ENCODE data around the gene GEMIN5.

Gene GEMIN5

GRCh38 chr5:154967421-154968024, 29.5 kb upstream of the GEMIN5 start:
- no peak overlapping the region for H3K9ac ChIP-seq (ENCODE audit: low read length in 5 of 5)
- H3K27me3 ChIP-seq (ENCODE audit: control insufficient read depth in 5 of 5, insufficient read depth in 4 of 5, low read length in 5 of 5): no peaks in the 10 kb centered on the region
- H3K4me3 ChIP-seq (ENCODE audit: low read depth in 1 of 5, low read length in 5 of 5): peak overlapping the region in 1 of 5 donors; percentile 19
- H3K9me3 ChIP-seq (ENCODE audit: control insufficient read depth in 5 of 5, low read length in 5 of 5): no peaks in the 10 kb centered on the region
- H3K27ac ChIP-seq (ENCODE audit: low read depth, low read length): peak overlapping the region; percentile 56
- H3K36me3 ChIP-seq (ENCODE audit: control insufficient read depth in 5 of 5, insufficient read depth in 5 of 5, low read length in 5 of 5): peaks cover 10 to 30% (median 27%) of the 10 kb centered on the region in 5 donors
- H3K4me1 ChIP-seq (ENCODE audit: control insufficient read depth in 5 of 5, insufficient read depth in 5 of 5, low read length in 5 of 5): peaks cover 0 to 11% (median 0%) of the 10 kb centered on the region in 5 donors

GRCh38 chr5:154966874-154967273, 28.9 kb upstream of the GEMIN5 start:
- Histone ChIP-seq H3K9ac (ENCODE audit: low read length in 5 of 5) (no peak overlapping the region), H3K4me1 (ENCODE audit: control insufficient read depth in 5 of 5, insufficient read depth in 5 of 5, low read length in 5 of 5) (peaks cover 0 to 11% (median 0%) of the 10 kb centered on the region in 5 donors), H3K27me3 (ENCODE audit: control insufficient read depth in 5 of 5, insufficient read depth in 4 of 5, low read length in 5 of 5) (no peaks in the 10 kb centered on the region), H3K4me3 (ENCODE audit: low read depth in 1 of 5, low read length in 5 of 5) (peak overlapping the region in 1 of 5 donors; percentile 19), H3K9me3 (ENCODE audit: control insufficient read depth in 5 of 5, low read length in 5 of 5) (no peaks in the 10 kb centered on the region), H3K27ac (ENCODE audit: low read depth, low read length) (peak overlapping the region; percentile 56), H3K36me3 (ENCODE audit: control insufficient read depth in 5 of 5, insufficient read depth in 5 of 5, low read length in 5 of 5) (peaks cover 14 to 35% (median 29%) of the 10 kb centered on the region in 5 donors)

- peaks cover 0 to 11% (median 0%) of the 10 kb centered on the region in 5 donors for H3K4me1 ChIP-seq (ENCODE audit: control insufficient read depth in 5 of 5, insufficient read depth in 5 of 5, low read length in 5 of 5)
- H3K4me3 ChIP-seq (ENCODE audit: low read depth in 1 of 5, low read length in 5 of 5): peak overlapping the region in 1 of 5 donors; percentile 19
- no peaks in the 10 kb centered on the region for H3K9me3 ChIP-seq (ENCODE audit: control insufficient read depth in 5 of 5, low read length in 5 of 5)
- H3K27ac ChIP-seq (ENCODE audit: low read depth, low read length): peak overlapping the region; percentile 56
- peaks cover 16 to 40% (median 34%) of the 10 kb centered on the region in 5 donors for H3K36me3 ChIP-seq (ENCODE audit: control insufficient read depth in 5 of 5, insufficient read depth in 5 of 5, low read length in 5 of 5)
- H3K27me3 ChIP-seq (ENCODE audit: control insufficient read depth in 5 of 5, insufficient read depth in 4 of 5, low read length in 5 of 5): no peaks in the 10 kb centered on the region
- no peak overlapping the region for H3K9ac ChIP-seq (ENCODE audit: low read length in 5 of 5)
These were observed 28.2 kb upstream of the GEMIN5 start for GRCh38 chr5:154966081-154966841.

DNA sequence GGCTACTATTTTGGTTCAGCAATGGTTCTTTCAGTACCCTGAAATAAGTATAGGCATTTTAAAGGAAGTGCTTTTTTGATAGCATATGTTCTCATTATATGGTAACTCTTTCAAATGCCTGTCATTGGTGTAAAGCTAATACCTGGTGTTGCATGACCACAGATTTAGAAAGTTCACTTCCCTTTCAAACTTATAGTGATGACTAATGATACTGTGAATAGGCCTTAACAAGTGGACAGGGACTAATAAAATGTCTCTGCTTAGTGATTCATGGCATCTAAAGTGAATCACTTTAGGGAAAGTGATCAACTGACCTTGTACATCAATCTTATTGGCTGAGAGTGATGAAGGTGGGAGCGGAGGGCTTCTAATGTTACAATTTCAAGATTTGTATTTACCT, 24.5 kb upstream of the GEMIN5 start:
- no peak overlapping the region for H3K27ac ChIP-seq (ENCODE audit: low read depth, low read length)
- no peaks in the 10 kb centered on the region for H3K27me3 ChIP-seq (ENCODE audit: control insufficient read depth in 5 of 5, insufficient read depth in 4 of 5, low read length in 5 of 5)
- no peaks in the 10 kb centered on the region for H3K9me3 ChIP-seq (ENCODE audit: control insufficient read depth in 5 of 5, low read length in 5 of 5)
- H3K36me3 ChIP-seq (ENCODE audit: control insufficient read depth in 5 of 5, insufficient read depth in 5 of 5, low read length in 5 of 5): peaks cover 32 to 56% (median 36%) of the 10 kb centered on the region in 5 donors
- H3K4me3 ChIP-seq (ENCODE audit: low read depth in 1 of 5, low read length in 5 of 5): no peak overlapping the region
- H3K9ac ChIP-seq (ENCODE audit: low read length in 5 of 5): no peak overlapping the region
- peaks cover 0 to 11% (median 0%) of the 10 kb centered on the region in 5 donors for H3K4me1 ChIP-seq (ENCODE audit: control insufficient read depth in 5 of 5, insufficient read depth in 5 of 5, low read length in 5 of 5)

GRCh38 chr5:154956712-154957111, 18.7 kb upstream of the GEMIN5 start:
- Histone ChIP-seq H3K27ac (ENCODE audit: low read depth, low read length) (no peak overlapping the region), H3K9me3 (ENCODE audit: control insufficient read depth in 5 of 5, low read length in 5 of 5) (no peaks in the 10 kb centered on the region), H3K9ac (ENCODE audit: low read length in 5 of 5) (no peak overlapping the region), H3K4me1 (ENCODE audit: control insufficient read depth in 5 of 5, insufficient read depth in 5 of 5, low read length in 5 of 5) (no peaks in the 10 kb centered on the region), H3K27me3 (ENCODE audit: control insufficient read depth in 5 of 5, insufficient read depth in 4 of 5, low read length in 5 of 5) (no peaks in the 10 kb centered on the region), H3K36me3 (ENCODE audit: control insufficient read depth in 5 of 5, insufficient read depth in 5 of 5, low read length in 5 of 5) (peaks cover 22 to 44% (median 27%) of the 10 kb centered on the region in 5 donors), H3K4me3 (ENCODE audit: low read depth in 1 of 5, low read length in 5 of 5) (no peak overlapping the region)

- H3K9ac ChIP-seq (ENCODE audit: low read length in 5 of 5): no peak overlapping the region
- no peaks in the 10 kb centered on the region for H3K27me3 ChIP-seq (ENCODE audit: control insufficient read depth in 5 of 5, insufficient read depth in 4 of 5, low read length in 5 of 5)
- H3K9me3 ChIP-seq (ENCODE audit: control insufficient read depth in 5 of 5, low read length in 5 of 5): no peaks in the 10 kb centered on the region
- H3K27ac ChIP-seq (ENCODE audit: low read depth, low read length): no peak overlapping the region
- H3K4me3 ChIP-seq (ENCODE audit: low read depth in 1 of 5, low read length in 5 of 5): no peak overlapping the region
- peaks cover 0 to 17% (median 6%) of the 10 kb centered on the region in 5 donors for H3K4me1 ChIP-seq (ENCODE audit: control insufficient read depth in 5 of 5, insufficient read depth in 5 of 5, low read length in 5 of 5)
- peaks cover 0 to 8% (median 0%) of the 10 kb centered on the region in 5 donors for H3K36me3 ChIP-seq (ENCODE audit: control insufficient read depth in 5 of 5, insufficient read depth in 5 of 5, low read length in 5 of 5)
These were observed 11.8 kb upstream of the GEMIN5 start for GRCh38 chr5:154949781-154950180.

DNA sequence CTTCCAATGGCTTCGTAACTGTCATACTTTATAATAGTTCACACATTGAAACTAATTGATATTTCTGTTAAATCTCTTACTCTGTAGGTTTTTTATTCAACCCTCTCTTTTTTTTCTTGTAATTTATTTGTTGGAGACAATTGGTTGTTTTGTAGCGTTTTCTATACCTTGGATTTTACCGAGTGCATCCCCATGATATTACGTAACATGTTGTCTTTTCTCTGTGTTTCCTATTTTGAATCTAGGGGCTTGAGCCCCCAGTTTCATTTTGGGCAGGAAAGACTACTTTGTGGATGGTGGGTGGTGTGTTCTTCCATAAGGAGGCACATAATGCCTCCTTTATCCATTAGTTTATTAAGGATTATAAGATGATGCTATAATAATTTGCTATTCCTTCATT, 10.3 kb upstream of the GEMIN5 start:
- H3K9me3 ChIP-seq (ENCODE audit: control insufficient read depth in 5 of 5, low read length in 5 of 5): no peaks in the 10 kb centered on the region

GRCh38 chr5:154947778-154948177, 9.8 kb upstream of the GEMIN5 start:
- peaks cover 0 to 14% (median 3%) of the 10 kb centered on the region in 5 donors for H3K36me3 ChIP-seq (ENCODE audit: control insufficient read depth in 5 of 5, insufficient read depth in 5 of 5, low read length in 5 of 5)
- H3K27me3 ChIP-seq (ENCODE audit: control insufficient read depth in 5 of 5, insufficient read depth in 4 of 5, low read length in 5 of 5): no peaks in the 10 kb centered on the region
- H3K4me1 ChIP-seq (ENCODE audit: control insufficient read depth in 5 of 5, insufficient read depth in 5 of 5, low read length in 5 of 5): peaks cover 0 to 18% (median 6%) of the 10 kb centered on the region in 5 donors
- no peak overlapping the region for H3K27ac ChIP-seq (ENCODE audit: low read depth, low read length)
- no peak overlapping the region for H3K9ac ChIP-seq (ENCODE audit: low read length in 5 of 5)
- no peak overlapping the region for H3K4me3 ChIP-seq (ENCODE audit: low read depth in 1 of 5, low read length in 5 of 5)
- no peaks in the 10 kb centered on the region for H3K9me3 ChIP-seq (ENCODE audit: control insufficient read depth in 5 of 5, low read length in 5 of 5)

More for the DNA sequence above, 10.3 kb upstream of the GEMIN5 start:
- peaks cover 0 to 14% (median 3%) of the 10 kb centered on the region in 5 donors for H3K36me3 ChIP-seq (ENCODE audit: control insufficient read depth in 5 of 5, insufficient read depth in 5 of 5, low read length in 5 of 5)
- no peak overlapping the region for H3K9ac ChIP-seq (ENCODE audit: low read length in 5 of 5)
- H3K27ac ChIP-seq (ENCODE audit: low read depth, low read length): no peak overlapping the region
- H3K4me3 ChIP-seq (ENCODE audit: low read depth in 1 of 5, low read length in 5 of 5): no peak overlapping the region
- no peaks in the 10 kb centered on the region for H3K27me3 ChIP-seq (ENCODE audit: control insufficient read depth in 5 of 5, insufficient read depth in 4 of 5, low read length in 5 of 5)
- H3K4me1 ChIP-seq (ENCODE audit: control insufficient read depth in 5 of 5, insufficient read depth in 5 of 5, low read length in 5 of 5): peaks cover 0 to 17% (median 6%) of the 10 kb centered on the region in 5 donors

- Histone ChIP-seq H3K27me3 (ENCODE audit: control insufficient read depth in 5 of 5, insufficient read depth in 4 of 5, low read length in 5 of 5) (no peaks in the 10 kb centered on the region), H3K9me3 (ENCODE audit: control insufficient read depth in 5 of 5, low read length in 5 of 5) (no peaks in the 10 kb centered on the region), H3K36me3 (ENCODE audit: control insufficient read depth in 5 of 5, insufficient read depth in 5 of 5, low read length in 5 of 5) (peaks cover 0 to 11% (median 3%) of the 10 kb centered on the region in 5 donors), H3K4me3 (ENCODE audit: low read depth in 1 of 5, low read length in 5 of 5) (no peak overlapping the region), H3K9ac (ENCODE audit: low read length in 5 of 5) (no peak overlapping the region), H3K4me1 (ENCODE audit: control insufficient read depth in 5 of 5, insufficient read depth in 5 of 5, low read length in 5 of 5) (peaks cover 2 to 33% (median 23%) of the 10 kb centered on the region in 5 donors), H3K27ac (ENCODE audit: low read depth, low read length) (no peak overlapping the region)
These were observed 7.8 kb upstream of the GEMIN5 start for GRCh38 chr5:154945695-154946301.

DNA sequence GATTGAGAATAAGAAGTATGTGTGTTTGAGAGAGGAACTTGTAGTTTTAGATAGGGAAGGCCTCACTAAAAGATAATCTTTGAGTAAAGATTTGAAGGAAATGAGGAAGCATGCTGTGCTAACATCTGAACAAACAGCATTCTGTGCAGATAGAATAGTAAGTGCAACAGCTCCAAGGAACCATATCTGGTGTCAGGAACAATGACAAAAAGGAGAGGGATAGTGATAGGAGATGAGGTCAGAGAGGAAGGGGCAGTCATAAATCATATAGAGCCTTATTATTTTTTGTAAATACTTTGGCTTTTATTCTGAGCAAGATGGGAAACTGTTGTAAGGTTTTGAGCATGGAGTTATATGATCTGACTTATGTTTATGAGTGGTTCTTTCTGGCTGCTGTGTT, 6.7 kb upstream of the GEMIN5 start:
- Histone ChIP-seq H3K9me3 (ENCODE audit: control insufficient read depth in 5 of 5, low read length in 5 of 5) (no peaks in the 10 kb centered on the region), H3K4me3 (ENCODE audit: low read depth in 1 of 5, low read length in 5 of 5) (no peak overlapping the region), H3K27ac (ENCODE audit: low read depth, low read length) (no peak overlapping the region), H3K27me3 (ENCODE audit: control insufficient read depth in 5 of 5, insufficient read depth in 4 of 5, low read length in 5 of 5) (no peaks in the 10 kb centered on the region), H3K36me3 (ENCODE audit: control insufficient read depth in 5 of 5, insufficient read depth in 5 of 5, low read length in 5 of 5) (peaks cover 0 to 11% (median 3%) of the 10 kb centered on the region in 5 donors), H3K9ac (ENCODE audit: low read length in 5 of 5) (peak overlapping the region in 1 of 5 donors; percentile 7), H3K4me1 (ENCODE audit: control insufficient read depth in 5 of 5, insufficient read depth in 5 of 5, low read length in 5 of 5) (peaks cover 2 to 31% (median 24%) of the 10 kb centered on the region in 5 donors)
